ENCODE results near the gene ADRA2C. TPM values are rescaled to one million over a fixed set of nuclear protein-coding genes. Genes with fewer than 3 reads are reported as not detected.

ADRA2C gene
- polyA plus RNA-seq, 1 donor from 2014 or later = 3.0 TPM

GRCh38 chr4:3736806-3737205, 29.4 kb upstream of the ADRA2C start:
- H3K4me3 ChIP-seq (ENCODE audit: low read length) = no peak overlapping the region
- no peak overlapping the region for H3K27ac ChIP-seq (ENCODE audit: low read length)
- H3K36me3 ChIP-seq (ENCODE audit: insufficient read depth, low read length) = no peaks in the 10 kb centered on the region
- peaks cover 4% of the 10 kb centered on the region for H3K9me3 ChIP-seq (ENCODE audit: low read length)
- H3K79me2 ChIP-seq (replicated peaks; ENCODE audit: insufficient read depth, low read length) = no peaks in the 10 kb centered on the region
- no peak overlapping the region for H3K4me2 ChIP-seq (ENCODE audit: low read length)
- TF ChIP-seq EP300 (conservative IDR thresholded peaks at IDR 0.05; ENCODE audit: poor library complexity, severe bottlenecking) = no peak
- no peak for TF ChIP-seq SMC3 (conservative IDR thresholded peaks at IDR 0.05; ENCODE audit: poor library complexity)
- TF ChIP-seq REST (IDR thresholded peaks at IDR 0.05; ENCODE audit: borderline replicate concordance) = no peak
- TF ChIP-seq CTCF (IDR thresholded peaks at IDR 0.05; ENCODE audit: poor library complexity, severe bottlenecking) = no peak
- no peak for TF ChIP-seq TAF1 (IDR thresholded peaks at IDR 0.05; ENCODE audit: low read depth)
- no peak for TF ChIP-seq MXI1 (conservative IDR thresholded peaks at IDR 0.05; ENCODE audit: poor library complexity, severe bottlenecking)
- TF ChIP-seq POLR2AphosphoS5 (IDR thresholded peaks at IDR 0.05) = no peak
- no peak for TF ChIP-seq RAD21 (conservative IDR thresholded peaks at IDR 0.05)
- no peak for TF ChIP-seq EZH2 (IDR thresholded peaks at IDR 0.05; ENCODE audit: borderline replicate concordance, insufficient read depth, low read length, poor library complexity, severe bottlenecking)
- no peaks in the 10 kb centered on the region for H3F3A ChIP-seq (ENCODE audit: insufficient read depth, low read length, poor library complexity, severe bottlenecking)
- H3K27me3 ChIP-seq (ENCODE audit: insufficient read depth, low read depth, low read length) = no peaks in the 10 kb centered on the region
- no peak overlapping the region for H3K9ac ChIP-seq (ENCODE audit: low read length)
- no peak overlapping the region for H2AFZ ChIP-seq (ENCODE audit: low read depth, low read length)
- no peaks in the 10 kb centered on the region for H4K20me1 ChIP-seq (ENCODE audit: insufficient read depth)
- no peaks in the 10 kb centered on the region for H3K9me2 ChIP-seq (ENCODE audit: insufficient read depth, low read length)

GRCh38 chr4:3739577-3739976, 26.6 kb upstream of the ADRA2C start:
- TF ChIP-seq REST (IDR thresholded peaks at IDR 0.05; ENCODE audit: borderline replicate concordance) (no peak), MXI1 (conservative IDR thresholded peaks at IDR 0.05; ENCODE audit: poor library complexity, severe bottlenecking) (no peak), RAD21 (conservative IDR thresholded peaks at IDR 0.05) (no peak), EP300 (conservative IDR thresholded peaks at IDR 0.05; ENCODE audit: poor library complexity, severe bottlenecking) (no peak), EZH2 (IDR thresholded peaks at IDR 0.05; ENCODE audit: borderline replicate concordance, insufficient read depth, low read length, poor library complexity, severe bottlenecking) (no peak), POLR2AphosphoS5 (IDR thresholded peaks at IDR 0.05) (no peak)
- Histone ChIP-seq H3K27me3 (ENCODE audit: insufficient read depth, low read depth, low read length) (no peaks in the 10 kb centered on the region), H3K9me2 (ENCODE audit: insufficient read depth, low read length) (no peaks in the 10 kb centered on the region), H4K20me1 (ENCODE audit: insufficient read depth) (no peaks in the 10 kb centered on the region), H3K9ac (ENCODE audit: low read length) (no peak overlapping the region), H3K27ac (ENCODE audit: low read length) (no peak overlapping the region), H2AFZ (ENCODE audit: low read depth, low read length) (no peak overlapping the region), H3K36me3 (ENCODE audit: insufficient read depth, low read length) (no peaks in the 10 kb centered on the region), H3K79me2 (replicated peaks; ENCODE audit: insufficient read depth, low read length) (no peaks in the 10 kb centered on the region), H3K4me2 (ENCODE audit: low read length) (no peak overlapping the region), H3F3A (ENCODE audit: insufficient read depth, low read length, poor library complexity, severe bottlenecking) (no peaks in the 10 kb centered on the region), H3K9me3 (ENCODE audit: low read length) (peaks cover 12% of the 10 kb centered on the region), H3K4me3 (ENCODE audit: low read length) (no peak overlapping the region)

Measured in neural cell (in vitro differentiated cells).